Mesendoderm (in vitro differentiated cells): ENCODE measurements around the gene C17orf113.

Experiments used
- DNase-seq: peaks from one replicate; pipeline ENCODE4 v3.0.0; 2013
- H2AK5ac ChIP-seq: 2 replicates; pipeline ENCODE4 v1.6.1; 2013; ENCODE audit warnings: low read length, inconsistent platforms
- H2BK120ac ChIP-seq: 2 replicates; pipeline ENCODE4 v1.6.1; 2013; ENCODE audit warnings: low read depth, mild to moderate bottlenecking, low read length, moderate library complexity, mixed read lengths
- H2BK15ac ChIP-seq: replicated peaks from 2 replicates; pipeline ENCODE4 v1.6.1; 2013; ENCODE audit warnings: low read depth, mild to moderate bottlenecking, moderate library complexity
- H2BK5ac ChIP-seq: 2 replicates; pipeline ENCODE4 v1.6.1; 2013; ENCODE audit warnings: low read length, inconsistent platforms
- H3K18ac ChIP-seq: 2 replicates; pipeline ENCODE4 v1.6.1; 2013; ENCODE audit warnings: mild to moderate bottlenecking, low read length, mixed read lengths
- H3K23ac ChIP-seq: one replicate; pipeline ENCODE4 v1.6.1; 2013; ENCODE audit warnings: low read length
- H3K27ac ChIP-seq: 2 replicates; pipeline ENCODE4 v1.5.1; 2013; ENCODE audit warnings: low read depth, mild to moderate bottlenecking, inconsistent platforms, low read length, moderate library complexity
- H3K27me3 ChIP-seq: 2 replicates; pipeline ENCODE4 v1.6.1; 2013; ENCODE audit warnings: low read length, control low read depth, mild to moderate bottlenecking, inconsistent platforms; ENCODE audit not compliant: insufficient read depth, poor library complexity
- H3K36me3 ChIP-seq: 2 replicates; pipeline ENCODE4 v1.6.1; 2013; ENCODE audit warnings: low read length, inconsistent platforms; ENCODE audit not compliant: control insufficient read depth, insufficient read depth
- H3K4ac ChIP-seq: one replicate; pipeline ENCODE4 v1.6.1; 2013; ENCODE audit warnings: low read depth, mild to moderate bottlenecking, low read length, moderate library complexity
- H3K4me1 ChIP-seq: 2 replicates; pipeline ENCODE4 v1.6.1; 2013; ENCODE audit warnings: low read depth, low read length, inconsistent platforms; ENCODE audit not compliant: control insufficient read depth
- H3K4me2 ChIP-seq: 2 replicates; pipeline ENCODE4 v1.6.1; 2013; ENCODE audit warnings: low read length
- H3K4me3 ChIP-seq: 2 replicates; pipeline ENCODE4 v1.5.1; 2013; ENCODE audit warnings: mild to moderate bottlenecking, low read length
- H3K56ac ChIP-seq: one replicate; pipeline ENCODE4 v1.6.1; 2013; ENCODE audit warnings: low read length
- H3K79me1 ChIP-seq: 2 replicates; pipeline ENCODE4 v1.6.1; 2013; ENCODE audit warnings: low read length, inconsistent platforms
- H3K79me2 ChIP-seq: 2 replicates; pipeline ENCODE4 v1.6.1; 2013; ENCODE audit warnings: mild to moderate bottlenecking, low read length; ENCODE audit not compliant: control insufficient read depth, insufficient read depth
- H3K9ac ChIP-seq: 2 replicates; pipeline ENCODE4 v1.6.1; 2013; ENCODE audit warnings: low read length, inconsistent platforms
- H4K5ac ChIP-seq: one replicate; pipeline ENCODE4 v1.6.1; 2013; ENCODE audit warnings: low read length
- H4K8ac ChIP-seq: one replicate; pipeline ENCODE4 v1.6.1; 2013; ENCODE audit warnings: low read depth, mild to moderate bottlenecking, control low read depth, low read length, moderate library complexity
- WGBS: extraction: QIAGEN DNeasy Blood & Tissue Kit; methylation state at CpG from one replicate; pipeline ENCODE4 v1.1.7; 2013; ENCODE audit warnings: low lambda C conversion rate, missing lambda C conversion rate; ENCODE audit not compliant: insufficient coverage; ENCODE audit errors: extremely low coverage; 5-methylcytosine and 5-hydroxymethylcytosine counted together

The C17orf113 gene

GRCh38 chr17:42056635-42057034, 6.2 kb upstream of the C17orf113 start:
- H3K4me2 ChIP-seq = no peak overlapping the region
- no peaks in the 10 kb centered on the region for H3K79me2 ChIP-seq
- no peak overlapping the region for H2AK5ac ChIP-seq
- H3K4me1 ChIP-seq = peaks cover 2% of the 10 kb centered on the region
- H3K18ac ChIP-seq = no peak overlapping the region
- no peak overlapping the region for H3K23ac ChIP-seq
- DNase-seq = no peak
- H3K56ac ChIP-seq = no peak overlapping the region
- no peak overlapping the region for H3K27ac ChIP-seq
- no peak overlapping the region for H4K5ac ChIP-seq
- no peak overlapping the region for H2BK5ac ChIP-seq
- no peaks in the 10 kb centered on the region for H3K79me1 ChIP-seq
- H3K36me3 ChIP-seq = no peaks in the 10 kb centered on the region
- no peak overlapping the region for H3K9ac ChIP-seq
- no peak overlapping the region for H2BK120ac ChIP-seq
- H3K27me3 ChIP-seq = no peaks in the 10 kb centered on the region
- H3K4ac ChIP-seq = no peak overlapping the region
- WGBS = no CpG with 5 or more reads among the region's 3 CpGs
- no peak overlapping the region for H3K4me3 ChIP-seq
- no peak overlapping the region for H2BK15ac ChIP-seq
- H4K8ac ChIP-seq = no peak overlapping the region

GRCh38 chr17:42055496-42055895, 5.1 kb upstream of the C17orf113 start:
- WGBS = no CpG with 5 or more reads among the region's 6 CpGs
- H3K79me1 ChIP-seq = no peaks in the 10 kb centered on the region
- no peak overlapping the region for H2BK15ac ChIP-seq
- no peaks in the 10 kb centered on the region for H3K27me3 ChIP-seq
- H3K23ac ChIP-seq = no peak overlapping the region
- no peak overlapping the region for H3K4me2 ChIP-seq
- no peak overlapping the region for H4K8ac ChIP-seq
- H2BK120ac ChIP-seq = no peak overlapping the region
- no peak overlapping the region for H4K5ac ChIP-seq
- no peak overlapping the region for H3K56ac ChIP-seq
- no peak for DNase-seq
- no peak overlapping the region for H2BK5ac ChIP-seq
- H3K36me3 ChIP-seq = no peaks in the 10 kb centered on the region
- H3K4ac ChIP-seq = no peak overlapping the region
- no peaks in the 10 kb centered on the region for H3K79me2 ChIP-seq
- no peak overlapping the region for H3K18ac ChIP-seq
- no peak overlapping the region for H3K4me3 ChIP-seq
- peaks cover 2% of the 10 kb centered on the region for H3K4me1 ChIP-seq
- no peak overlapping the region for H3K9ac ChIP-seq
- no peak overlapping the region for H2AK5ac ChIP-seq
- no peak overlapping the region for H3K27ac ChIP-seq

- H3K36me3 ChIP-seq = no peaks in the 10 kb centered on the region
- no CpG with 5 or more reads among the region's 3 CpGs for WGBS
- no peak overlapping the region for H3K56ac ChIP-seq
- H3K27me3 ChIP-seq = no peaks in the 10 kb centered on the region
- H3K4me2 ChIP-seq = no peak overlapping the region
- no peak overlapping the region for H4K5ac ChIP-seq
- no peak overlapping the region for H2BK15ac ChIP-seq
- H3K79me1 ChIP-seq = no peaks in the 10 kb centered on the region
- no peak overlapping the region for H4K8ac ChIP-seq
- H3K4ac ChIP-seq = no peak overlapping the region
- H3K4me3 ChIP-seq = no peak overlapping the region
- no peak overlapping the region for H3K9ac ChIP-seq
- H3K79me2 ChIP-seq = no peaks in the 10 kb centered on the region
- peaks cover 2% of the 10 kb centered on the region for H3K4me1 ChIP-seq
- H2BK5ac ChIP-seq = no peak overlapping the region
- no peak overlapping the region for H2AK5ac ChIP-seq
- no peak overlapping the region for H3K18ac ChIP-seq
- H3K27ac ChIP-seq = no peak overlapping the region
- H2BK120ac ChIP-seq = no peak overlapping the region
- DNase-seq = no peak
- no peak overlapping the region for H3K23ac ChIP-seq
These were observed 4.6 kb upstream of the C17orf113 start for GRCh38 chr17:42055027-42055426.

GRCh38 chr17:42053731-42054500, 3.5 kb upstream of the C17orf113 start:
- H4K5ac ChIP-seq = no peak overlapping the region
- no peaks in the 10 kb centered on the region for H3K27me3 ChIP-seq
- no peak overlapping the region for H3K56ac ChIP-seq
- no peak overlapping the region for H4K8ac ChIP-seq
- no CpG with 5 or more reads among the region's 12 CpGs for WGBS
- H3K27ac ChIP-seq = no peak overlapping the region
- H2AK5ac ChIP-seq = no peak overlapping the region
- H3K23ac ChIP-seq = no peak overlapping the region
- H3K4me3 ChIP-seq = no peak overlapping the region
- no peaks in the 10 kb centered on the region for H3K36me3 ChIP-seq
- no peak overlapping the region for H3K18ac ChIP-seq
- H3K4ac ChIP-seq = no peak overlapping the region
- no peak overlapping the region for H3K4me2 ChIP-seq
- no peaks in the 10 kb centered on the region for H3K79me1 ChIP-seq
- H2BK120ac ChIP-seq = no peak overlapping the region
- H2BK5ac ChIP-seq = no peak overlapping the region
- DNase-seq = no peak
- no peaks in the 10 kb centered on the region for H3K79me2 ChIP-seq
- H3K9ac ChIP-seq = no peak overlapping the region
- H3K4me1 ChIP-seq = peaks cover 2% of the 10 kb centered on the region
- H2BK15ac ChIP-seq = no peak overlapping the region

GRCh38 chr17:42052346-42052877, 2.0 kb upstream of the C17orf113 start:
- Histone ChIP-seq H3K56ac (no peak overlapping the region), H3K23ac (no peak overlapping the region), H2AK5ac (no peak overlapping the region), H3K9ac (no peak overlapping the region), H3K4me3 (no peak overlapping the region), H4K8ac (no peak overlapping the region), H3K18ac (no peak overlapping the region), H3K4me2 (no peak overlapping the region), H4K5ac (no peak overlapping the region), H3K36me3 (no peaks in the 10 kb centered on the region), H3K4ac (no peak overlapping the region), H3K4me1 (peaks cover 2% of the 10 kb centered on the region), H3K79me2 (no peaks in the 10 kb centered on the region), H2BK120ac (no peak overlapping the region), H2BK15ac (no peak overlapping the region), H2BK5ac (no peak overlapping the region), H3K79me1 (no peaks in the 10 kb centered on the region), H3K27ac (no peak overlapping the region), H3K27me3 (no peaks in the 10 kb centered on the region)
- DNase-seq = no peak
- no CpG with 5 or more reads among the region's 6 CpGs for WGBS

GRCh38 chr17:42051645-42052044, 1.2 kb upstream of the C17orf113 start:
- Histone ChIP-seq H3K9ac (no peak overlapping the region), H3K79me2 (no peaks in the 10 kb centered on the region), H3K4me3 (no peak overlapping the region), H3K27ac (no peak overlapping the region), H3K23ac (no peak overlapping the region), H3K18ac (no peak overlapping the region), H4K8ac (no peak overlapping the region), H2BK120ac (no peak overlapping the region), H3K56ac (no peak overlapping the region), H3K36me3 (no peaks in the 10 kb centered on the region), H2BK5ac (no peak overlapping the region), H3K27me3 (no peaks in the 10 kb centered on the region), H3K4me1 (peaks cover 2% of the 10 kb centered on the region), H3K79me1 (no peaks in the 10 kb centered on the region), H2AK5ac (no peak overlapping the region), H3K4me2 (no peak overlapping the region), H2BK15ac (no peak overlapping the region), H4K5ac (no peak overlapping the region), H3K4ac (no peak overlapping the region)
- DNase-seq = no peak
- no CpG with 5 or more reads among the region's 7 CpGs for WGBS
